ENCODE results near the gene PKP3.
"Not testable (repeated sequence)": the region's sequence is repeated elsewhere in the genome, so short reads cannot be mapped to it uniquely, and the experiment has no call there.

Gene PKP3

GRCh38 chr11:413120-414081 lies 19.4 kb downstream of the PKP3 start:
- DNase-seq, result peak; percentile 5

DNA sequence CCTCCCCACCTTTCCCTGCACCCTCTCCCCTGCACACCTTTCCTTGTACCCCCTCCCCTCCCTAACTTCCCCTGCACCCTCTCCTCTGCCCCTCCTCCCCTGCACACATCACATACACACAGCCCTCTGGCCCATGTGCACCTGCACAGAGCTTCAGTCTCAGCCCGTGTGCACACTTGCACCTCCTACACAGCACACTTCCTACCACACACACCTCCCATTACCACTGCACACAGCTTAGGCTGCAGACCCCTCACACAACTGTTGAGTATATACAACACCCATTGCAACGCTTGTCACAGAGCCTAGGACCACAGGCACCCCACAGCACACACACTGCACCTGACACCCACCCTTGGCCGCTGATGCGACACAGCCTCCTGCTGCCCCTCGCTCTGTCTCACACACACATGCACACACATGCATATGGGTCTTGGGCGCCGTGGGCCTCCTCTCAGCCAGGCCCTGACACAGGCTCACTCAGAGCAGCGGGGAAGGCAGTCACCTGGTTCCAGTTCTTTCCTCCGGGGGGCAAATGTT lies 20.4 kb downstream of the PKP3 start:
- no peak for DNase-seq

GRCh38 chr11:415640-416041 lies 21.6 kb downstream of the PKP3 start:
- DNase-seq, result no peak

- no peak for DNase-seq
Measured at GRCh38 chr11:416051-416756, 22.2 kb downstream of the PKP3 start.

- no peak for DNase-seq
Measured at GRCh38 chr11:416757-417621, 23.0 kb downstream of the PKP3 start.

GRCh38 chr11:417652-418342 lies 23.8 kb downstream of the PKP3 start:
- no peak for DNase-seq

DNA sequence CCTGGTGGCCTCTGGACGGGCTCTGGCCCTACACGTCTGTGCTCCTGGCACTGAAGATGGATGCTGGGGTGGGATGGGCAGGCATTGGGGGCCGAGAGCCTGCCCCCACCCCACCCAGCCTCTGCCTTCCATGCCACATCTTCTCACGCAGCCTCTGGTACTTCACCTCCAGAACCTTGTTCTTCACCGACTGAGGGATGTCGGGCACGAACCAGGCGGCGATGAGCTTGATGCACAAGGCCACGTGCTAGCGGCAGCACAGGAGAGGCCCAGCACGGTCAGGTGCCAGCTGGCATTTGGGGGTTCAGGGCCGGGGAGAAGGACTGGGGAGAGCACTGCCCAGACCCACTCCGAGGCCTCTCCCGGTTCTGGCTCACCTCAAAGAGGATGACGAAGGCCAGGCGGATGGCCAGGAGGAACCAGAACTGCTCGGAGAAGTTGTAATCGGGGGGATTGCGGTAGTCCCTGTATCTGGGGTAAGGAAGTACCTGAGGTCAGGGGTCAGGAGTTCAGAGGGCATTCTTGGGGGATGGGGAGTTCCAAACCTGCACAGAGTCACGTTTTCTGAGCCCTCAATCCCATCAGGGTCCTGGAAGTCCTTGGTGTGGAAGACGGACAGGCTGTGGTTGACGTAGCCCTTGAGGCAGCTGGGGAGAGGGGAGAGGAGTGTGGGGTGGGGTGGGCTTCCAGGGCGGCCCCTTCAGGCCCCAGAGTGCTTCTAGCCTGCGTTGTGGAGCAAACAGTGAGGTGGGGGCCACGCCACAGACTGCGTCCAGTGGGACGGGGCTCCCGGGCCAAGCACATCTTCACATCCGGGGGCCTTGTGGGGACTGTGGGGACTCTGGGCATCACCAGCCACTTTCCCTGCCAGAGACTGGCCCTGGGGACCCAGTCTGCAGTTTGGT lies 24.6 kb downstream of the PKP3 start:
- DNase-seq, result no peak

DNA sequence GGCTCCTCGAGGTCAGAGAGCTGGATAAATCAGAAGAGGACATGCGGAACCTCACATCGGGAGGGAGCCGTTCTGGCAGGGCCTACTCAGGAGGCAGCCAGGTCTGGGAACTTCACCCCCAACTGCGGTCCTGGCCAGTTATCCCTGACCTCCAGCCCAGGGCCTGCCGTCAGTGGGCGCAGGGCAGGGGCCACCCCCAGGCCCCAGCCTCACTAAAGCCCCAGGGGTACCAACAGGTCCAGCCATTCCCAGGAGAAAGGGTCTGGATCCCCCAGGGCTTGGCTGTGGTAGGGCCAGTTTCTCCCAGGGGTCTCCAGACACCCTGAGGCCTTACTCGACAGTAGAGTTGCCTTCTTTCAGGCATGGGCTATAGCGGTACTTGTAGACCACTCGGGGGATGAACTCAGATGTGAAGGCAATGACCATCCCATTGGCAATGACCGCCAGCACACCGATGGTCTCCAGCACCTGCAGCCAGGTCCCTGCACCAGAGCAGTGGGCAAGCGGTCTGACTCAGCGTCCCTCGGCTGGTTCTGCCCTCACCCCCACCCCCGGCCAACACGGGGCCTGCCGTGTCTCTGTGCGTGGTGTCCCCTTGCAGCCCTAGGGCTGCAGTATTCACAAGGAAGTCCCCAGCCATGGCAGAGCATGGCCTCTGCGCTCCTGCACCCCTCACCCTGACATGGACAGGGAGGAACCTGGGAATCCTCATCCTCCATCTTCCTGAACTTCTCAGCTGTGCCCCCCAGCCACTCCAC lies 25.4 kb downstream of the PKP3 start:
- no peak for DNase-seq

GRCh38 chr11:420054-420910 lies 26.3 kb downstream of the PKP3 start:
- no peak for DNase-seq

DNA sequence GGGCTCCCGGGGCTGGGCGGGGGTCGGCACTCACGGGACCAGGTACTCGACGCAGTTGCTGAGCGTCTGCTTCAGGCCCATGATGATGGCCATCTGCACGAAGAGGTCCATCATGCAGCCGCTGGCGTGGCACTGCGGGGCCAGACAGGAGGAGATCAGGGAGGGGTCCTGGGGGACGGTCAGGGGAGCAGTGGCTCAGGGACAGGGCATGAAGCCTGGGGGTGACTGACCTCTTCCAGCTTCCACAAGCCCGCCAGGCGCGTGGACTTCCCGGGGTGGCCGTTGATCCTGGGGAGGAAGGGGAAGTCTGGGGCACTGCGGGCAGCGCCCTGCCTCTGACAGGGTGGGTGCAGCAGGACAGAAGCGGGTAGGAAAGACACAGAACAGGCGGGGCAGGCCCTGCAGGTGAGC lies 26.9 kb downstream of the PKP3 start:
- no peak for DNase-seq

DNA sequence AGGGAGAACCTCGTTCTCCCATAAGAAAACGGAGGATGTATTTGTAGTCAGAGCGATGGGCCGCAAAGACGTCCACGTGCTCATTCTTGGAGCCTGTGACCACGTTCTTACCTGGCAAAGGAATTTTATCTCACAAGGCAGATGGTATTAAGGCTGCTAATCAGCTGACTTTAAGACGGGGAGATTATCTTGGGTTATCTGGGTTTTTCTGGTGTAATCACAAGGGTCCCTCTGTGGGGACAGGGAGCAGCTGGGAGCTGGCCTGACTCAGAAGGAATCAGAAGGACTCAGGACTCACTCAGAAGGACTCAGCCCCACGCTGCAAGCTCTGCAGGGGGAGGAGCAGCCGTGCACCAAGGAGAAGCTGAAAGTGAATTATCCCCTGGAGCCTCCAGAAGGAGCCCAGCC lies 28.2 kb downstream of the PKP3 start:
- no peak for DNase-seq

DNA sequence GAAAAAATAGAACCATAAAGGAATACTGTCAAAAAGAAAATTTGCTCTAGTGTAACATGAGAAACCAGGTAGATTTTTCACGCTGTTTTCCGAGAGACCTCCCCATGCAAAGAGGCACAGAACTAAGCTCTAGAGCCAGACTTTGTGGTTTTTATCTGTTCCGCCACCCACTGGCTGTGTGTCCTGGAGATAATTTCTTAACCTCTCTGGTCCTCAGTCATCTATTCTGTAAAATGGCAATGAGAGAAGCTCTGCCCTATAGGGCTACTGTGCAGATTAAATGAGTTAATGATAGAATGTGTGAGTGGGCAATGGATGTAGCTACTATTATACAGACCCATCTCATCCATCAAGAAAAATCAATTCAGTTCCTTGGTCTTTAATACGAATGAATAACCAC lies 30.2 kb downstream of the PKP3 start:
- no peak for DNase-seq

DNA sequence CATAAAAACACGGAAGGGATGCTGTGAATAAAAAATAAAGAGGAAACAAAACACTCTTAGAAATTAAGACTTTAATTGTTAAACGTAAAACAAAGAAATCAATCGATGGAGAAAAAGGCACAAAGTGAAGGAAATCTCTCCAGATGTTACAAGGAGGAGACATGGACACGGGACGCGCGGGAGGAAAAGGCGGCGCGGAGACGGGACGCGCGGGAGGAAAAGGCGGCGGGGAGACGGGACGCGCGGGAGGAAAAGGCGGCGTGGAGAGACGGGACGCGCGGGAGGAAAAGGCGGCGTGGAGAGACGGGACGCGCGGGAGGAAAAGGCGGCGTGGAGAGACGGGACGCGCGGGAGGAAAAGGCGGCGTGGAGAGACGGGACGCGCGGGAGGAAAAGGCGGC lies 30.8 kb downstream of the PKP3 start:
- not testable (repeated sequence) for DNase-seq

- DNase-seq, result no peak
Measured at GRCh38 chr11:425301-425700, 31.3 kb downstream of the PKP3 start.

DNA sequence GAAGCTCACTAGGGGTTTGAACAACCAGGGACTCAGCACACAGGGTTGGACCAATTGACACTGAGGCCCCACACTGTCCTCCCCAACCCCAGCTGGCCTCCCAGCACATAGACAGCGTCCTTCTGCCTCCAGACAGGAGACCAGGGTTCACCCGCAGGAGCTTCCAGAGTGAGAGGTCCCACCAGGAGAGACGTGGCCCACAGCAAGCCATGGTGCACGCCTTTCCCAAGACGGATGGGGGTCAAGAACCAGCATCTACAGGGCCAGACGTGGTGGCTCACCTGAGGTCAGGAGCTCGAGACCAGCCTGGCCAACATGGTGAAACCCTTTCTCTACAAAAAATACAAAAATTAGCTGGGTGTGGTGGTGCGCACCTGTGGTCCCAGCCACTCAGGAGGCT lies 32.8 kb downstream of the PKP3 start:
- DNase-seq, result no peak

DNA sequence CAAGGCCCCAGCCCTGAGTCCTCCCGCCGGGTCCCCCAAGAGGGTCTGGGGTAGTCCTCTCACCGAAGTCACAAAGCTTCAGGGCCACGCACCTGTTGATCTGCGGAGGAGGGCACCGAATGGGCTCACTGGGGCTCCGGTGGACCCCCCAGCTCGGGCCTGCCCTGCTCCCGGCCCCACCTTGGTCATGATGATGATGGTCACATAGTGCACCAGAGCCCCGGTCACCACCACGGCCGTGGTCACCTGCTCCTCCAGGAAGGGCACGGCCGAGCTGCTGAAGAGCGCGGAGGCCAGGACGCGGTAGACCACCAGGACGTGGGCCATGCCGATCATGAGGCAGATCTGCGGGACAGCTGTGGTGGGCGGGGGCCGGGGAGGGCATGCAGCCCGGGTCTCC lies 34.3 kb downstream of the PKP3 start:
- DNase-seq, result no peak

DNA sequence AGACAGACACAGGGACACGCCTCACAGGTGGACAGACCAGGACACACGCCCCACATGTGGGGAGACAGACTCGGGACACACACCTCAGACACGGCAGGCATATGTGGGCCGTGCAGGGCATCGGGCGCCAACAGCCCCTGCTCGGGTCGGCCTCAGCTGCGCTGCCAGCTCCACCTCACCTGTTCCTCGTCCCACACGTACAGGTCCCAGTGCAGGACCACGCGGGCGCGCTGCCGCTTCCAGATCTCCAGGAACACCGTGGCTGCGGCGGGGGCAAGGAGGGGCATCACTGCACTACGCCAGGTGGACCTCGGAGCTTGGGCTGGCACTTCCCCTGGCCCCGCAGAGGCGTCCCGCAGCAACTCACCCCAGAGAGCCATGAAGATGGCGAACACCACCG lies 35.4 kb downstream of the PKP3 start:
- DNase-seq, result no peak

GRCh38 chr11:429931-430456 lies 36.0 kb downstream of the PKP3 start:
- no peak for DNase-seq

GRCh38 chr11:431921-432320 lies 37.9 kb downstream of the PKP3 start:
- DNase-seq, result no peak

All from GF-D8 (cell line).